ENCODE data around the gene ARHGEF16. TPM values are rescaled to one million over a fixed set of nuclear protein-coding genes. Genes with fewer than 3 reads are reported as not detected.

The ARHGEF16 gene
- total RNA-seq, 1 donor from 2014 or later = 1.3 TPM

DNA sequence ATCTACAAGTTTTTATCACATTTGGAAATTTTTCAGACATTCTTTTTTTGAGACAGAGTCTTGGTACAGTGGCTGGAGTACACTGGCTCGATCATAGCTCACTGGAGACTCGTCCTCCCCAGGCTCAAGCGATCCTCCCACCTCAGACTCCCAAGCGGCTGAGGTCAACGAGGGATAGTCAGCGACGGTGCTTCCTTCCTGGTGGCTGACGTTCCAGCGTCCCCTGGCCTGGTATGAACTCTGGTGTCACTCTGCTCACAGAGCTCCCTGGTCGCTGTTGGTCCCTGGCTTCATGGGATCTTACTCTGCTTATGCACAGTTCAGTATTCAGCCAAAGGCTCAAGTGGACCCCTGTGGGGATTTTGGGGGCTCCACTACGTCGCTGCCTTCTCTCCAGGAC, 3.5 kb upstream of the ARHGEF16 start:
- no peak for DNase-seq (ENCODE audit: low spot score)
- H3K4me3 Mint-ChIP-seq = no peak overlapping the region
- Histone ChIP-seq H3F3A (ENCODE audit: low read depth) (peaks cover 18% of the 10 kb centered on the region), H3K27me3 (no peaks in the 10 kb centered on the region), H3K79me2 (ENCODE audit: low read depth) (no peaks in the 10 kb centered on the region), H3K4me3 (no peak overlapping the region), H3K4me1 (peaks cover 4% of the 10 kb centered on the region), H3K9ac (no peak overlapping the region), H3K27ac (no peak overlapping the region), H3K36me3 (no peaks in the 10 kb centered on the region), H2AFZ (replicated peaks) (no peak overlapping the region), H3K9me3 (ENCODE audit: low read depth) (no peaks in the 10 kb centered on the region), H4K20me1 (ENCODE audit: low read depth) (peaks cover 9% of the 10 kb centered on the region), H3K4me2 (no peak overlapping the region)
- no peaks in the 10 kb centered on the region for H3K9me3 Mint-ChIP-seq
- no peaks in the 10 kb centered on the region for H3K27me3 Mint-ChIP-seq (ENCODE audit: insufficient read depth, low read depth)
- no peaks in the 10 kb centered on the region for H3K36me3 Mint-ChIP-seq
- H3K4me1 Mint-ChIP-seq = peaks cover 6% of the 10 kb centered on the region
- no peak overlapping the region for H3K27ac Mint-ChIP-seq
- no peak for TF ChIP-seq EZH2phosphoT487 (IDR thresholded peaks at IDR 0.05)
- no peak for TF ChIP-seq EZH2 (IDR thresholded peaks at IDR 0.05)
- TF ChIP-seq, protein P1, sequence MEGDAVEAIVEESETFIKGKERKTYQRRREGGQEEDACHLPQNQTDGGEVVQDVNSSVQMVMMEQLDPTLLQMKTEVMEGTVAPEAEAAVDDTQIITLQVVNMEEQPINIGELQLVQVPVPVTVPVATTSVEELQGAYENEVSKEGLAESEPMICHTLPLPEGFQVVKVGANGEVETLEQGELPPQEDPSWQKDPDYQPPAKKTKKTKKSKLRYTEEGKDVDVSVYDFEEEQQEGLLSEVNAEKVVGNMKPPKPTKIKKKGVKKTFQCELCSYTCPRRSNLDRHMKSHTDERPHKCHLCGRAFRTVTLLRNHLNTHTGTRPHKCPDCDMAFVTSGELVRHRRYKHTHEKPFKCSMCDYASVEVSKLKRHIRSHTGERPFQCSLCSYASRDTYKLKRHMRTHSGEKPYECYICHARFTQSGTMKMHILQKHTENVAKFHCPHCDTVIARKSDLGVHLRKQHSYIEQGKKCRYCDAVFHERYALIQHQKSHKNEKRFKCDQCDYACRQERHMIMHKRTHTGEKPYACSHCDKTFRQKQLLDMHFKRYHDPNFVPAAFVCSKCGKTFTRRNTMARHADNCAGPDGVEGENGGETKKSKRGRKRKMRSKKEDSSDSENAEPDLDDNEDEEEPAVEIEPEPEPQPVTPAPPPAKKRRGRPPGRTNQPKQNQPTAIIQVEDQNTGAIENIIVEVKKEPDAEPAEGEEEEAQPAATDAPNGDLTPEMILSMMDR (IDR thresholded peaks at IDR 0.05) = no peak

DNA sequence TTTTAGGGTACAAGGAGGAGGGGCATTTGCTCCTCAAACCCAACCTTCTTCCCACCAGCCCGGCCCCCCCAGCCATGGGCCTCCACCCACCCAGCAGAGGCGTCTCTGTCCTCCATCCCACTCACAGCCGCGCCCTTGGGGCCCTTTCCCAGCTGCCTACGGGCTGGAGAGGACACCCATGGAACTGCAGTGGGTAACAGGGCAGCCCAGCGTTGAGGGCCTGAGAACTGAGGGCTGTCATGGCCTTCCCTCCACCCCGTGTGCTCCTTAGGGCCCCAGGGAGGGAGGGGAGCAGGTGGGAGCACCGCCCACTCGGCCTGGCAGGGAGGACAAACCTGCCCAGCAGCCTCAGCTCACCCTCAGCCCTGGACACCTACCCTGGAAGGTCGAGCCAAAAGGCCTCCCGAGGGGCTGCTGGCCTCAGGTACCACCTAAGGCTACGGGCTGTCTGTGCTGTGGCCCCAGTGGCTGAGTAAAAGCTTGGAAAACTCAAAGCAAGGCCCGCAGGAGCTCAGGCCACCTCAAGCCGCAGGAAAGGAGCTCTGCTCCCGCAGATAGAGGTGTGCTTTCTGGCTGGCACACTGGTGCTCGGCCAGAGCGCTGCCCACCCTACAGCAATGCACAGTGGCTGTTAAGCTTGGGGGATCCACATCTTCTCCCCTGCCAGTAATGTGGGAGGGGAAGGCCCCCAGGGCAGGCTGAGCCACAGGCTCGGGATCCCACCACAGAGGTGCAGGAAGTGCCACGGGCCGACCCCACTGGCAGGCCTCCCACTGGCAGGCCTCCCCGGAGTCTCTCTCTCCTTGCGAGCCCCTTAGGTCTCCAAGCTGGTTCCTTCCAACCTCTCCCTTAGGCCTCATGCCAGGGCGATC, 2.2 kb upstream of the ARHGEF16 start:
- H2AFZ ChIP-seq (replicated peaks) = no peak overlapping the region
- H3K4me1 ChIP-seq = peaks cover 4% of the 10 kb centered on the region
- Mint-ChIP-seq H3K27me3 (ENCODE audit: insufficient read depth, low read depth) (no peaks in the 10 kb centered on the region), H3K27ac (no peak overlapping the region), H3K36me3 (no peaks in the 10 kb centered on the region), H3K4me3 (no peak overlapping the region), H3K9me3 (no peaks in the 10 kb centered on the region), H3K4me1 (peaks cover 9% of the 10 kb centered on the region)
- H3K9ac ChIP-seq = no peak overlapping the region
- no peak for DNase-seq (ENCODE audit: low spot score)
- TF ChIP-seq, protein P1 (IDR thresholded peaks at IDR 0.05) = no peak
- no peak for TF ChIP-seq EZH2phosphoT487 (IDR thresholded peaks at IDR 0.05)
- TF ChIP-seq EZH2 (IDR thresholded peaks at IDR 0.05) = no peak
- H3F3A ChIP-seq (ENCODE audit: low read depth) = peaks cover 18% of the 10 kb centered on the region
- no peaks in the 10 kb centered on the region for H3K9me3 ChIP-seq (ENCODE audit: low read depth)
- no peaks in the 10 kb centered on the region for H3K79me2 ChIP-seq (ENCODE audit: low read depth)
- no peaks in the 10 kb centered on the region for H3K36me3 ChIP-seq
- no peak overlapping the region for H3K27ac ChIP-seq
- no peak overlapping the region for H3K4me2 ChIP-seq
- H3K27me3 ChIP-seq = no peaks in the 10 kb centered on the region
- peaks cover 9% of the 10 kb centered on the region for H4K20me1 ChIP-seq (ENCODE audit: low read depth)
- no peak overlapping the region for H3K4me3 ChIP-seq

DNA sequence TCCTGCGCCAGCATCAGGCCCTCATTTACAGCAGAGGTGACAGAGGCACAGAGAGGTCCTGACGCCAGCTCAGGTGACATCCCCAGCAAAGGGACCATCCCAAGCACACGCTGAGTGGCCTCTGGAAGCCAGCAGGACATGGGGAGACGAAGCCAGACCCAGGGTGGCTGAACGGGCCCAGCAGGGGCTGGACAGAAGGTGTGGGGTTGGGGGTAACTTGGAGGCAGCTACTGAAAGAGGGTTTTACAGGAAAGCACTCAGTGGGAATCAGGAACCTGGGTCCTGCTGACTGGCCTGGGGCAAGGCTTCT, 1.6 kb upstream of the ARHGEF16 start:
- TF ChIP-seq EZH2phosphoT487 (IDR thresholded peaks at IDR 0.05) (no peak), EZH2 (IDR thresholded peaks at IDR 0.05) (no peak)
- TF ChIP-seq, protein P1 (IDR thresholded peaks at IDR 0.05) = no peak
- H3K4me3 ChIP-seq = no peak overlapping the region
- Mint-ChIP-seq H3K4me1 (peaks cover 15% of the 10 kb centered on the region), H3K9me3 (no peaks in the 10 kb centered on the region), H3K27me3 (ENCODE audit: insufficient read depth, low read depth) (no peaks in the 10 kb centered on the region), H3K27ac (no peak overlapping the region), H3K36me3 (no peaks in the 10 kb centered on the region), H3K4me3 (no peak overlapping the region)
- no peaks in the 10 kb centered on the region for H3K9me3 ChIP-seq (ENCODE audit: low read depth)
- H2AFZ ChIP-seq (replicated peaks) = no peak overlapping the region
- H3K9ac ChIP-seq = no peak overlapping the region
- H3K36me3 ChIP-seq = no peaks in the 10 kb centered on the region
- H3K79me2 ChIP-seq (ENCODE audit: low read depth) = no peaks in the 10 kb centered on the region
- peaks cover 4% of the 10 kb centered on the region for H3K4me1 ChIP-seq
- DNase-seq (ENCODE audit: low spot score) = no peak
- no peak overlapping the region for H3K27ac ChIP-seq
- peaks cover 18% of the 10 kb centered on the region for H3F3A ChIP-seq (ENCODE audit: low read depth)
- H4K20me1 ChIP-seq (ENCODE audit: low read depth) = peaks cover 9% of the 10 kb centered on the region
- no peaks in the 10 kb centered on the region for H3K27me3 ChIP-seq
- no peak overlapping the region for H3K4me2 ChIP-seq
